22Rv1 (cell line): ENCODE measurements around the gene KIAA0825.

Experiments used
- ZFX ChIP-seq: fragments of 450-650 bp; IDR thresholded peaks from 2 replicates; pipeline ENCODE4 v1.6.1; 2017; ENCODE audit warnings: antibody characterized with exemption, borderline replicate concordance
- TF ChIP-seq, protein P1 (sequence below): fragments of 450-650 bp; IDR thresholded peaks from 2 replicates; pipeline ENCODE4 v1.5.1; 2017; ENCODE audit warnings: mild to moderate bottlenecking

- TF ChIP-seq, protein P1, sequence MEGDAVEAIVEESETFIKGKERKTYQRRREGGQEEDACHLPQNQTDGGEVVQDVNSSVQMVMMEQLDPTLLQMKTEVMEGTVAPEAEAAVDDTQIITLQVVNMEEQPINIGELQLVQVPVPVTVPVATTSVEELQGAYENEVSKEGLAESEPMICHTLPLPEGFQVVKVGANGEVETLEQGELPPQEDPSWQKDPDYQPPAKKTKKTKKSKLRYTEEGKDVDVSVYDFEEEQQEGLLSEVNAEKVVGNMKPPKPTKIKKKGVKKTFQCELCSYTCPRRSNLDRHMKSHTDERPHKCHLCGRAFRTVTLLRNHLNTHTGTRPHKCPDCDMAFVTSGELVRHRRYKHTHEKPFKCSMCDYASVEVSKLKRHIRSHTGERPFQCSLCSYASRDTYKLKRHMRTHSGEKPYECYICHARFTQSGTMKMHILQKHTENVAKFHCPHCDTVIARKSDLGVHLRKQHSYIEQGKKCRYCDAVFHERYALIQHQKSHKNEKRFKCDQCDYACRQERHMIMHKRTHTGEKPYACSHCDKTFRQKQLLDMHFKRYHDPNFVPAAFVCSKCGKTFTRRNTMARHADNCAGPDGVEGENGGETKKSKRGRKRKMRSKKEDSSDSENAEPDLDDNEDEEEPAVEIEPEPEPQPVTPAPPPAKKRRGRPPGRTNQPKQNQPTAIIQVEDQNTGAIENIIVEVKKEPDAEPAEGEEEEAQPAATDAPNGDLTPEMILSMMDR = no peak
- TF ChIP-seq ZFX = no peak
These were observed 364.2 kb downstream of the KIAA0825 start for GRCh38 chr5:94254214-94254613.
